Measurements from ENCODE around the gene PKP4. TPM values are rescaled to one million over a fixed set of nuclear protein-coding genes. Genes with fewer than 3 reads are reported as not detected.

Gene PKP4
- total and polyA plus RNA-seq, 2 experiments from 2014 or later, result 7.6 to 32.2 TPM

GRCh38 chr2:158624961-158625360 is 168.2 kb downstream of the PKP4 start:
- TF ChIP-seq EZH2phosphoT487 (IDR thresholded peaks at IDR 0.05; ENCODE audit: insufficient read depth, low read depth) (no peak), EZH2 (IDR thresholded peaks at IDR 0.05; ENCODE audit: insufficient read depth, poor library complexity, severe bottlenecking) (no peak)
- Histone ChIP-seq H3K4me1 (ENCODE audit: insufficient read depth) (no peaks in the 10 kb centered on the region), H3K9me2 (ENCODE audit: insufficient read depth) (no peaks in the 10 kb centered on the region), H3K27me3 (replicated peaks; ENCODE audit: insufficient read depth) (no peaks in the 10 kb centered on the region), H3K27ac (no peak overlapping the region), H3K9me3 (ENCODE audit: low read depth) (no peaks in the 10 kb centered on the region), H3K9ac (no peak overlapping the region), H3F3A (ENCODE audit: insufficient read depth) (no peaks in the 10 kb centered on the region), H3K4me3 (no peak overlapping the region), H2AFZ (no peak overlapping the region), H3K79me2 (ENCODE audit: insufficient read depth) (no peaks in the 10 kb centered on the region), H3K4me2 (ENCODE audit: unreplicated experiment) (no peak overlapping the region), H4K20me1 (ENCODE audit: insufficient read depth) (no peaks in the 10 kb centered on the region), H3K36me3 (ENCODE audit: low read depth) (peaks cover 27% of the 10 kb centered on the region; the same call in 1 of the 2 replicates)
- in situ Hi-C loops (cut with MboI), result no loop called here
- WGBS, 2 experiments (ENCODE audit: low coverage in 1 of 2, low lambda C conversion rate in 2 of 2, missing lambda C conversion rate in 2 of 2), result 97 to 98% methylated on average over 19 of the region's 19 CpGs
- no peak for DNase-seq

- Histone ChIP-seq H3K27me3 (replicated peaks; ENCODE audit: insufficient read depth) (no peaks in the 10 kb centered on the region), H3K9me3 (ENCODE audit: low read depth) (no peaks in the 10 kb centered on the region), H2AFZ (no peak overlapping the region), H3K4me1 (ENCODE audit: insufficient read depth) (no peaks in the 10 kb centered on the region), H3K9ac (no peak overlapping the region), H3K9me2 (ENCODE audit: insufficient read depth) (no peaks in the 10 kb centered on the region), H4K20me1 (ENCODE audit: insufficient read depth) (no peaks in the 10 kb centered on the region), H3K4me3 (no peak overlapping the region), H3K36me3 (ENCODE audit: low read depth) (peaks cover 31% of the 10 kb centered on the region), H3K4me2 (ENCODE audit: unreplicated experiment) (no peak overlapping the region), H3K79me2 (ENCODE audit: insufficient read depth) (no peaks in the 10 kb centered on the region), H3K27ac (no peak overlapping the region), H3F3A (ENCODE audit: insufficient read depth) (no peaks in the 10 kb centered on the region)
- no peak for TF ChIP-seq EZH2phosphoT487 (IDR thresholded peaks at IDR 0.05; ENCODE audit: insufficient read depth, low read depth)
- no peak for TF ChIP-seq EZH2 (IDR thresholded peaks at IDR 0.05; ENCODE audit: insufficient read depth, poor library complexity, severe bottlenecking)
- DNase-seq, result no peak
- in situ Hi-C loops (cut with MboI), result no loop called here
- 85 to 91% methylated on average over 5 of the region's 5 CpGs for WGBS, 2 experiments (ENCODE audit: low coverage in 1 of 2, low lambda C conversion rate in 2 of 2, missing lambda C conversion rate in 2 of 2)
Observed at GRCh38 chr2:158629116-158629515, 172.4 kb downstream of the PKP4 start.

DNA sequence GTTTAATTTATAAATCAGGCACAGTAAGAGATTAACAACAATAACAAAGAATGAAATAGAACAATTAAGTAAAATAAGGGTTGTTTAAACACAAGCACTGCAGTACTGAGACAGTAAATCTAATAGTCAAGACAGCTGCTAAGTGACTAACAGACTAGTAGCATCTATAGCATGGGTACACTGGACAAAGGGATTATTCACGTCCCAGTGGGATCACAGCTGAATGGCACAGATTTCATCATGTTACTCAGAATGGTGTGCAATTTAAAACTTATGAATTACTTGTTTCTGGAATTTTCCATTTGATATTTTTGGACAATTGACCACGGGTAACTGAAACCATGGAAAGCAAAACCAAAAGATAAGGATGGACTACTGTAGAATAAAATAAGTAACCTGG is 176.5 kb downstream of the PKP4 start:
- H4K20me1 ChIP-seq (ENCODE audit: insufficient read depth), result no peaks in the 10 kb centered on the region
- TF ChIP-seq EZH2phosphoT487 (IDR thresholded peaks at IDR 0.05; ENCODE audit: insufficient read depth, low read depth) (no peak), EZH2 (IDR thresholded peaks at IDR 0.05; ENCODE audit: insufficient read depth, poor library complexity, severe bottlenecking) (no peak)
- H3K79me2 ChIP-seq (ENCODE audit: insufficient read depth), result no peaks in the 10 kb centered on the region
- H2AFZ ChIP-seq, result no peak overlapping the region
- peaks cover 29% of the 10 kb centered on the region for H3K36me3 ChIP-seq (ENCODE audit: low read depth)
- no peak overlapping the region for H3K4me3 ChIP-seq
- in situ Hi-C loops (cut with MboI), result no loop called here
- H3K27me3 ChIP-seq (replicated peaks; ENCODE audit: insufficient read depth), result no peaks in the 10 kb centered on the region
- no peaks in the 10 kb centered on the region for H3K9me2 ChIP-seq (ENCODE audit: insufficient read depth)
- no peak overlapping the region for H3K4me2 ChIP-seq (ENCODE audit: unreplicated experiment)
- WGBS, 2 experiments (ENCODE audit: low coverage in 1 of 2, low lambda C conversion rate in 2 of 2, missing lambda C conversion rate in 2 of 2), result 96% methylated on average over 2 of the region's 2 CpGs
- no peaks in the 10 kb centered on the region for H3K9me3 ChIP-seq (ENCODE audit: low read depth)
- no peaks in the 10 kb centered on the region for H3F3A ChIP-seq (ENCODE audit: insufficient read depth)
- H3K27ac ChIP-seq, result no peak overlapping the region
- no peak for DNase-seq
- H3K9ac ChIP-seq, result no peak overlapping the region
- no peaks in the 10 kb centered on the region for H3K4me1 ChIP-seq (ENCODE audit: insufficient read depth)

GRCh38 chr2:158634627-158635026 is 177.9 kb downstream of the PKP4 start:
- no peaks in the 10 kb centered on the region for H3K4me1 ChIP-seq (ENCODE audit: insufficient read depth)
- no peaks in the 10 kb centered on the region for H3F3A ChIP-seq (ENCODE audit: insufficient read depth)
- H3K9me3 ChIP-seq (ENCODE audit: low read depth), result no peaks in the 10 kb centered on the region
- H3K79me2 ChIP-seq (ENCODE audit: insufficient read depth), result no peaks in the 10 kb centered on the region
- H3K4me2 ChIP-seq (ENCODE audit: unreplicated experiment), result no peak overlapping the region
- TF ChIP-seq EZH2 (IDR thresholded peaks at IDR 0.05; ENCODE audit: insufficient read depth, poor library complexity, severe bottlenecking) (no peak), EZH2phosphoT487 (IDR thresholded peaks at IDR 0.05; ENCODE audit: insufficient read depth, low read depth) (no peak)
- no peak for DNase-seq
- no peak overlapping the region for H3K9ac ChIP-seq
- H3K9me2 ChIP-seq (ENCODE audit: insufficient read depth), result no peaks in the 10 kb centered on the region
- in situ Hi-C loops (cut with MboI), result no loop called here
- H3K27ac ChIP-seq, result no peak overlapping the region
- H2AFZ ChIP-seq, result no peak overlapping the region
- H3K4me3 ChIP-seq, result no peak overlapping the region
- no peaks in the 10 kb centered on the region for H3K27me3 ChIP-seq (replicated peaks; ENCODE audit: insufficient read depth)
- peaks cover 35% of the 10 kb centered on the region for H3K36me3 ChIP-seq (ENCODE audit: low read depth)
- 73 to 80% methylated on average over 5 of the region's 5 CpGs for WGBS, 2 experiments (ENCODE audit: low coverage in 1 of 2, low lambda C conversion rate in 2 of 2, missing lambda C conversion rate in 2 of 2)
- no peaks in the 10 kb centered on the region for H4K20me1 ChIP-seq (ENCODE audit: insufficient read depth)

Data from GM23248 (cell line).